Measurements from ENCODE around the gene TXNL4A.

TXNL4A gene

DNA sequence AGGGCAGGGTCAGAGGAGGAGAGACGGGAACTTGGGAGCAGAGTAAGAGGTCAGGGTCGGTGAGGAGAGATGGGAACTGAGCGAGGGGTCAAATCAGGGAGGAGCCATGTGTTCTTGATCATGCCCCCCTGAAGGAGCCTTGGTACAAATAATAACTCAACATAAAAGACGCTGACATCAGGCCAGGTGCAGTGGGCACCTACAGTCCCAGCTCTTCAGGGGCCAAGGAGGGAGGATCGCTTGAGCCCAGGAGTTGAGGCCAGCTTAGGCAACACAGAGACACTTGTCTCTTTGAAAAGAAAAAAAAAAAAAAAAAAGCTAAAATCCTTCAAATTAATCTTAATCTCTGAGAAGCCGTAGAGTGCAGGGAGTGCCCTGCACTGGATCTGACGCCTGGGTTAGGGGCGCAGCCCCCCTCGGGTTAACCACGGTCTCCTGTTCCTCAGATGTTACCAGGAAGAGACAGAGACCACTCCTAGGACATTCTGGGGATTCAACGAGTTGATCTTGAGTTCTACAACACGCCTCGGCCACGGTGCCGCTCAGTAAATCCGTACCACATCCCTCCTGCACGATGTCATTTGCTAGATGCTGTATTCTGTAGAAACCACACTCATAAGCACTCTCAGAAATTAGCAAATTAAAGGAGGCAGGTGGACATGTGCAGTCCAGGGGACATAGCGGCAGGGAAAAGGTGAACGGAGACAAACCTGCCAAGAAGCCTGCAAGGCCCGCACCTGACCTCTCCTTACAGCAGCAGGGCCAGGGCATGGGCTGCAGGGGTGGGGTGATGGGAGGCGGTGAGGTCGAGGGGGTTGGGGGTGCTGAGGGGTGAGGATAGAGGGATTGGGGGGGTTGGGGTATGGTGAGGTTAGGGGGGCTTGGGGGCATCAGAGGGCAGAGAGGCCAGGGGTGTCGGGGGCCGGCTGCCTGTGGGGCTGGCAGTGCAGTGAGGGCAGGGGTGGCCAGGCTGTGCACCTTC, 66.1 kb downstream of the TXNL4A start:
- H3K4me3 Mint-ChIP-seq = no peak overlapping the region
- peaks cover 0 to 4% of the 10 kb centered on the region in 2 donors for H3K9me3 Mint-ChIP-seq
- no peak overlapping the region for H3K27ac Mint-ChIP-seq
- peaks cover 52 to 54% of the 10 kb centered on the region in 2 donors for H3K36me3 Mint-ChIP-seq
- H3K27me3 Mint-ChIP-seq = no peaks in the 10 kb centered on the region
- peaks cover 2 to 5% of the 10 kb centered on the region in 2 donors for H3K4me1 Mint-ChIP-seq
- ATAC-seq (replicated peaks) (no peak), DNase-seq (no peak)

All from stimulated activated naive B cell treated with anti-CD40 and anti-IgM and Interleukin-4, amounts not matched to agents 10 μg/mL and 1 μg/mL and 100 μg/mL, for 72 hours (primary cell).